ENCODE data around the gene DVL2.
"Not testable (repeated sequence)": the region's sequence is repeated elsewhere in the genome, so short reads cannot be mapped to it uniquely, and the experiment has no call there.

The DVL2 gene

GRCh38 chr17:7196651-7197401, 37.5 kb downstream of the DVL2 start:
- no peak for DNase-seq (ENCODE audit: low spot score)

DNA sequence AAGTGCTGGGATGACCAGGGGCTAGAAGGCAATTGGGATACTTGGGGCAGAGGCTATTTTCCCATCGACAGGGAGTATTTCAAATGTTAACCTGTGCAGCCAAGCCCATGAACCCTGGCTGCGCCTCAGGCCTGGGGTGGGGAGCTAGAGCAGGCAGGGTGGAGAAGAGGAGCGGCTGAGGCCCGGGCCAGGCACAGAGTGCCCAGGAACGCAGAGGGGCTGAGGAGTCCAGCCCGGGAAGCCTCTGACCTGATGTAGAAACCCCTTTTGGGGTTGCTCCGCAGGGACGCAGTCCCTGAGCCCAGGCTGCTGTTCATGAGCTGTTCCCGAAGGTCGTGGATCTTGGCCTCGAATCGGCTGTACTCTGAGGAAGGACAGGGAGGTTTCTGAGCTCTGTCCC, 38.3 kb downstream of the DVL2 start:
- no peak for DNase-seq (ENCODE audit: low spot score)

- DNase-seq (ENCODE audit: low spot score), result no peak
Measured at GRCh38 chr17:7192271-7192937, 41.9 kb downstream of the DVL2 start.

DNA sequence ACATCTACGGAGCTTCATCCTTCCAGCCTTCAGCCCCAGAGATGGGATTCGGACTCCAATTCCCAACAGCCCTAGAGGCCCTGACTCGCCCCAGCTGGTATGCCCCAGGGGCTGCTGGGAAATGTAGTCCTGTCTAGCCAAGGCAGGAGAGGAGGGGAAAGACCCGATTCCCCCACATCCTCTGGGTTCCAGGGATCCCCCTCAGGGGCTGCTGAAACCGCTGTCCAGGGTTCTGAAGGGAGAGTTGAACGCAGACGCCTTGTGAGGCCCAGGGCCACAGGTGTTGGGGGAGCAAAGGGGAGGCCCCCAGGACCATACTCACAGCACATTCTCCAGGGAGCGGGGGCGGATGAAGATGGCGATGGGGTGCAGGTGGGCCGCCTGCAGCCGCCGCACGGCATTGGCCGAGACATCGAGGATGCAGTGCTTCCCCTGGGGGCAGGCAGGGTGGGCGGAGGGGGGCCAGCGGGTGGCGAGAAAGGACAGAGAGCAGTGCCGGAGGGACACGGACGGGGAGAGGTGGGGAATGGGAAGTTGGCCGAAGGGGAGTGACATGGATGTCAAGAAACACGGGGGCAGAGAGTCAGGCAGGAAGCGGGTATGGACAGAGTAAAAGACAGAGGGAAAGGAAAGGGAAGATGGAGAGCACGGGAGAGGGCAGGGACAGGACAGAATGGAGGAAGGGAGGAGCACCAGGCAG, 42.6 kb downstream of the DVL2 start:
- peak; percentile 61 for DNase-seq (ENCODE audit: low spot score)

DNA sequence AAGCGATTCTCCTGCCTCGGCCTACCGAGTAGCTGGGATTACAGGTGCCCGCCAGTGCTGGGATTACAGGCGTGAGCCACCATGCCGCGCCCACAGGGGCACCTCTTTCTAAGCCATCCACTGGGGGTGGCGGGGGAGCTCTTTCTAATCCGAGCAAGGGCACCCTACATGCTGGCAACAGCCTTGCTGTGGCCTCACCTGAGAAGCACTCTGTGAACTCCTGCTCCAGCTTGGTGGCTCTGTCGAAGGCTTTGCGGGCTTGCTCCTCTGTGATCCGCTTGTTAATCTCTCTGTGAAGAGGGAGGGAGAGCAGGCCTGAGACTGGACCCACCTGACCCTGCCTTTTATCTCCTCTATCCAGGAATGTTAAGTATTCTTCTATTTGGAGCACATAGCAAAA, 43.2 kb downstream of the DVL2 start:
- no peak for DNase-seq (ENCODE audit: low spot score)

- no peak for DNase-seq (ENCODE audit: low spot score)
Measured at GRCh38 chr17:7190276-7190917, 43.9 kb downstream of the DVL2 start.

GRCh38 chr17:7186241-7186640, 48.1 kb downstream of the DVL2 start:
- DNase-seq (ENCODE audit: low spot score), result no peak

DNA sequence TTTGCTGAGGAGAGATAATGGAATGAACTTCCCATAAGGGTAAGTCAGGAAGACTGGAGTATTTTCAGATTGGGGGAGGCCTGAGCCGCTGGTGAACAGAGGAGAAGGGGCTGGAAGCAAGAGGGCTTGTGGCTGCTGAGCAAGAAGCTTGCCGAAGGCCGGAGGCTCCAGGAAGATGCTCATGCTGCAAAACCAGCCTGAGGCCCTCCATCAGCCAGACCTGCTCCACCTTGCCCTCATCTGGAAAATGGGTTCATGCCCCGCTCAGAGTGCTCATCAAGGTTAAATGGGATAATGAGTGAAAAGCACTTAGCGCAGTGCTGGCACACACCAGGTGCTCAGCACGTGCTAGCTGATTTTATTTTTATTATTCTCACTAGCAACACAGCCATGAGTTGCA, 49.7 kb downstream of the DVL2 start:
- no peak for DNase-seq (ENCODE audit: low spot score)

GRCh38 chr17:7184091-7184488, 50.2 kb downstream of the DVL2 start:
- DNase-seq (ENCODE audit: low spot score), result no peak

DNA sequence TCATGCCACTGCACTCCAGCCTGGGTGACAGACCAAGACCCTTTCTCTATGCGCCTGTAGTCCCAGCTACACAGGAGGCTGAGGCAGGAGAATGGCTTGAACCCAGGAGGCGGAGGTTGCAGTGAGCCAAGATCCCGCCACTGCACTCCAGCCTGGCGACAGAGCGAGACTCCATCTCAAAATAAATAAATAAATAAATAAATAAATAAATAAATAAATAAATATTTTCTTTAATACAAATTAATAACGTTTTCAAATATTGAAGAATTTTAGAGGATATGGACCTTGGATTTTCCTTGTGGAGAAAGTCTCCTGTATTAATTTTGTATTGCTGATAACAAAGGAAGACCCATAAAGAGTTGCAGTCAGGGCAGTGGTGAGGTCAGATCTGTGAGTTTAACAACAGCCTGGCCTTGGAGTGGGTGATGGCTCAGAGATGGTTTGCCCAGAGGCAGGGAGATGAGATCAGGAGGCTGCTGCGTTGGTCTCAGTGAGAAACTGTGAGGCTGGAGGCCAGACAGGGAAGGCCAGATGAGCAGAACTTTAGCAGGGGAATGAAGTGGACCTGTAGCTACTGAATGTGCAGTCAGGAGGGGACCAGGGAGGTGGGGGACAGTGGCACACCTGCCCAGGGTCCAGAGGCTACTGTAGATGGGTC, 50.8 kb downstream of the DVL2 start:
- DNase-seq (ENCODE audit: low spot score), result no peak

- not testable (repeated sequence) for DNase-seq (ENCODE audit: low spot score)
Measured at GRCh38 chr17:7182101-7182500, 52.2 kb downstream of the DVL2 start.

GRCh38 chr17:7179317-7180254, 54.7 kb downstream of the DVL2 start, which contains the start of gene ASGR1:
Gene ASGR1, minus strand, starts transcription at chr17:7179370. Its CDS starts 807 bp downstream, at chr17:7178563.
- no peak for DNase-seq (ENCODE audit: low spot score)

- DNase-seq (ENCODE audit: low spot score), result no peak
Measured at GRCh38 chr17:7178973-7179316, 55.4 kb downstream of the DVL2 start.

DNA sequence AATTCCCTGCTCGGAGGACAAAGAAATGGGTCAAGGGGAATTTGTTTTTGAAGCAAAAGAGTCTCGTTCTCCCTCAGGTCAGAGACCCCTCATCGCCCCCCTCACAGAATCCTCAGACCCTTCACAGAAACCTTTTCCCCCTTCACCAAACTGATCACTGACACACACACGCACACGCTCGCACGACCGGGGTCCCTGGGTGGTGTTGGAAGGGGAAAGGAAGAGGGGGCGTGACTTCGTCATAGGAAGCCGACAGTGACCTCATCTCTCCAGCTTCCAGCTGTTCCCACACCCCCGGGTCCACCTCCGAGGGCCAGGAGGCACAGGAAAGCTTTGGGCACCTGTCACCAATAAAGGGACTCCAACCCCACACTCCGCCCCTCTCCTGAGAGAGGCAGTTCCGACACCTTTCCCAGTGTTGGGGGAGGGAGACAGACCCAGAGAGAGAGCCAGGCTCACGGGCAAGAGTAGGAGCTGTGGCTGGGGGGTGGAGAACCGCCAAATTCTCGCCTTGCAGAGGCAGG, 56.3 kb downstream of the DVL2 start:
- DNase-seq (ENCODE audit: low spot score), result no peak

- DNase-seq (ENCODE audit: low spot score), result peak; percentile 93
Measured at GRCh38 chr17:7177191-7177953, 56.9 kb downstream of the DVL2 start.

- peak; percentile 52 for DNase-seq (ENCODE audit: low spot score)
Measured at GRCh38 chr17:7176841-7177190, 57.5 kb downstream of the DVL2 start.

DNA sequence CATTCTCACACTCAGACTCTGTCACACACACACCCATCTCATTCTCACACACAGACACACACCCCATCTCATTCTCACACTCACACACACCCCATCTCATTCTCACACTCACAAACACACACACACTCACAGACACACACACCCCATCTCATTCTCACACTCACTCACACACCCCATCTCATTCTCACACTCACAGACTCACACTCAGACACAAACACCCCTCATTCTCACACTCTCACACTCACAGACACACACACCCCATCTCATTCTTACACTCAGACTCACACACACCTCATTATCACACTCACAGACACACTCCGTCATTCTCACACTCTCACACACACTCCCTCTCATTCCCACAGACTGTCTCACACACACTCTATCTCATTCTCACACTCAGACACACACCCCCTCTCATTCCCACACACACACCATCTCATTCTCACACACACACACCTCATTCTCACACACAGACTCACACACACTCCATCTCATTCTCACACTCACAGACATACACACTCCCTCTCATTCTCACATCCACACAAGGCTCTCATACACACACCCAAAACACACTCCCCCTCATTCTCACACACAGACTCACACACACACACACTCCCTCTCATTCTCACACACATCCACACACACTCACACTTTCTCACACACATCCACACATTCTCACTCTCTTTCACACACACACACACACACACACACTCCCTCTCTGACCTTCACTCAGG, 58.0 kb downstream of the DVL2 start:
- DNase-seq (ENCODE audit: low spot score), result no peak
